GM18508 (cell line): ENCODE results near the gene MFAP3L.

ENCODE experiments used
- ATAC-seq: cut with Tn5 transposase; IDR thresholded peaks from one replicate; pipeline ENCODE4 v1.9.1; 2021; ENCODE audit warnings: moderate number of reproducible peaks; ENCODE audit not compliant: insufficient read depth, unreplicated experiment

MFAP3L gene

GRCh38 chr4:170025523-170026252, 507 bp downstream of the MFAP3L start:
- no peak for ATAC-seq

GRCh38 chr4:170022211-170022610, 4.0 kb downstream of the MFAP3L start:
- ATAC-seq, result no peak

GRCh38 chr4:170017252-170017651, 8.9 kb downstream of the MFAP3L start:
- no peak for ATAC-seq

DNA sequence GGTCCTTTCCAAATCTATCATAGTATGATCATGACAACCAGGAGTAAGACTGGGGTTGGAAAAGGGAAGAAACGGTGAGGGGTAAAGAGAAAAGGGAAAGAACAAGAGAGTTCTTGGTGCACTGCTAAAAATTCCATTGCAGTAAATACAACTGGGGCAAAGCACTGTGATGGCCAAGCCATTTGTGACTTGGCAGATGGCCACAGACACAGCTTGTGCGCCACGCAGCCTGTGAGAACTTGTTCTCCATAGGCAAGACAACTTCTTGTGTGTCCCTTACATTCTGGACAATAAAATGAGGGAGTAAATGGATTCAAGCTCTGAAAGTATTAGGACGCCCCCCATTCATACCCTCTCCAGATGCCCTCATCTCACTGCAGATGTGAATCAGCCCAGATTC, 10.9 kb downstream of the MFAP3L start:
- no peak for ATAC-seq

DNA sequence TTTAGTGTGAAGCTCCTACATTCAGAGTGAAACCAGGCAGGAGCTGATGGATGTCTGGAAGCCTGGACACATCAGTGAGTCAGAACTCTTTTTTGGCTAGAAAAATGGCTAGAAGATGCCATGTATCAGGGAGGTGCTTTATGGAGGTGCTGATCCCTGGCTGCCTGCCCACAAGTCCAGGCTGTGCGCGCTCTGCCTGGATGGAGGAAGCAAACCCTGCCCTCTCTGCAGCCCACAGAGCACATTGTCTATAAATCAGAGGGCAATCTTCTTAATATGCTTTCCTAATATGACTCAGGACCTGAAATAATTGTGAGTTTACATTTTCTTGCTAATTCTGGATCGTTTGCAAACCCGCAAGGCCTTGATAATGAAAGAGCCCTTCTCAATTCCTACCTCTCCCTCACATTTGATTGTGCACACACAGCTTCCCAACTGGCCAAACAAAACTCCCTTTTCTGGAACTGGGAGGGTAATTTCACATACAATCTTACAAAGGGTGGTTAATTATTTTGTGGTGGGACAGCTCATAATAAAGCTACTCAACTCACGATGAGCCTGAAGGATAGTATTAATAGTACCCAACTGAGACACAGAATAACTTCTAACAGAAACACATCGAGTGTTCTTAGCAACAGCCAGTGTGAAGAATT, 11.7 kb downstream of the MFAP3L start:
- no peak for ATAC-seq

GRCh38 chr4:170012629-170012958, 13.6 kb downstream of the MFAP3L start:
- ATAC-seq, result no peak

- no peak for ATAC-seq
Measured at GRCh38 chr4:170011921-170012628, 14.1 kb downstream of the MFAP3L start.

DNA sequence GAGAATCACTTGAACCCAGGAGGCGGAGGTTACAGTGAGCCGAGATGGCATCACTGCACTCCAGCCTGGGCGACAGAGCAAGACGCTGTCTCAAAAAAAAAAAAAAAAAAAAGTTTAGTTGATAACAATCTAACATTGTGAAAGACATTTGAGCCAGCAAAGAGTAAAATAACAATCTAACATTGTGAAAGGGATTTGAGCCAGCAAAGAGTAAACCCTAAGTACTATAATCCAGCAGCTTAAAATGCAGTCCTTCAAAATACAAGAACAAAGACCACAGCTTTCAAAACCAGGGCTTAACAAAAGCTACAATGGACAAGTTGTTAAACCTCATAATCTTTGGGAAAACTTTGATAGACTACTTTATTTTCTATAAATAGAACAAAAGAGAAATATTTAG, 16.9 kb downstream of the MFAP3L start:
- ATAC-seq, result no peak

DNA sequence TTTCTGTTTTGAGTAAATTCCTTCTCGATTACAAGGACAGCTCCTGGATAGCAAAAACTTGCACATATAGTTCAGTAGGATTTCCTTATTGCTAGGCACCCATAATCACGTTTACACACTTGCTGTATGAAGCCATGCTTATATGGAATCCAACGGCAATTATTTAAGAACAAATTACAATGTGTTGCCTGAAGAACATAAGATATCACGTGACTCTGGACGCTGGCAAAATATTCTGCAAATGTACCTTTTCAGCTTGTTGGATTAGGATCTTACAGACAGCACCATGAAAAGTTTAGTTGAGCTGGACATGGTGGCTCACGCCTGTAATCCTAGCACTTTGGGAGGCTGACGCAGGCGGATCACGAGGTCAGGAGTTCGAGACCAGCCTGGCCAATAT, 17.4 kb downstream of the MFAP3L start:
- ATAC-seq, result no peak

- ATAC-seq, result no peak
Measured at GRCh38 chr4:170008371-170008770, 17.8 kb downstream of the MFAP3L start.

DNA sequence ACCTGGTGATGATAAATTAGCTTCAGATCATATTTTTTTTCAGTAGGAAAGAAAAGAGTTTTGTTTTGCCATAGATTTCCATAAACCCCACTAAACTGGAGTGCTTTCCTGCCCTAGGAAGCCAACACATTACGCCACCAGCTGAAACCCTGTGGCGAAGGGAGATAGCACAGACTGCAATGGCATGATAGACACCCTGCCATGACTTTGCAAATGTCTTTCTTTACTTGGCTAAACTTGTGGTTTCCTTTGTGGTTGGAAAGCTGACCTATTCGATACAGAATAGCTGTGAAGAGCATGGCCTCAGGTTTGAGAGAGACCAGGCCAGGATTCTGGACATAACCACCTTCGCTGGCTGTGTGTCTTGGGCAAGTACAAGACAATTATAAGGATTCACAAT, 19.1 kb downstream of the MFAP3L start:
- no peak for ATAC-seq

DNA sequence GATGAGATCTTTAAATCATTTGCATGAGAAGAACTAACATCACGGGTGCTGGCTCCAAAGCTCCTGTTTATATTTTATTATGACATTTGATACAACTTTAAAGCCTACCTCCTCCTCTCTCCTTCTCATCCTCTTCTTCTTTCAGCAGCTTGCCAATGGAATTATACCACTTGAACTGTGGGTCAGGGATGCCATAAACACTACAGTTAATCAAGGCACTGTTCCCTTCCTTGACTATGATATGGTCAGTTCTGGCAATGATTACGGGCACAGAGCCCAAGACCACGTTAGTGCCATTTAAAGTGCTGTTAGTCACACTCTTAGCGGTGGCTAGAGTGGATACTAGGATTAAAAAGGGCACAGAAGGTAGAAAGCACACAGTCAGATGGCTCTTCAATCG, 20.7 kb downstream of the MFAP3L start:
- ATAC-seq, result no peak

GRCh38 chr4:170004651-170005295, 21.4 kb downstream of the MFAP3L start:
- no peak for ATAC-seq

- ATAC-seq, result no peak
Measured at GRCh38 chr4:170003071-170004070, 22.8 kb downstream of the MFAP3L start.

- no peak for ATAC-seq
Measured at GRCh38 chr4:170001745-170002267, 24.4 kb downstream of the MFAP3L start.

GRCh38 chr4:170001011-170001744, 25.0 kb downstream of the MFAP3L start:
- no peak for ATAC-seq

DNA sequence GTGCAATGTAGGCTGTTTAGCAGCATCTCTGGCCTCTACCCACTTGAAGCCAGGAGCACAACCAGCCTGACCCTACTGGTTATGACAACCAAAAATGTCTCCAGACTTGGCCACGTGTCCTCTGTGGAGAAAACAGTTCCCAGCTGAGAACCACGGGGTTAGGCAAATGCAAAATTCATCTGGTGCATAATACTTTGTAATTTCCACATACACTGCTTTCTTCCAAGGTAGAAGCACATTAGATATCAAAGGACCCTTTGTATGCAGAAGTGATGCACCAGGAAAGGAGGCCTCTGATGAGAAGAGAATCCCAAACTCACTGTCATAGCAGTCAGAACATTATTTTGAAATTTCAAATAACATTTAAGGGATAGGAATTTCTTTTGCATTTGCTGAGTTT, 26.3 kb downstream of the MFAP3L start:
- no peak for ATAC-seq

GRCh38 chr4:169998981-169999380, 27.2 kb downstream of the MFAP3L start:
- no peak for ATAC-seq
